HG03575 (cell line): Measurements from ENCODE around the gene DNAAF2.
A peak's percentile ranks its signal among the peaks of the same experiment; 100 is the strongest.
"Not testable (repeated sequence)": the region's sequence is repeated elsewhere in the genome, so short reads cannot be mapped to it uniquely, and the experiment has no call there.

ENCODE experiments used
- ATAC-seq: cut with Tn5 transposase; IDR thresholded peaks from one replicate; pipeline ENCODE4 v1.9.1; 2021; ENCODE audit not compliant: unreplicated experiment, insufficient number of reproducible peaks, low FRiP score; ENCODE audit errors: extremely low read depth

The DNAAF2 gene

DNA sequence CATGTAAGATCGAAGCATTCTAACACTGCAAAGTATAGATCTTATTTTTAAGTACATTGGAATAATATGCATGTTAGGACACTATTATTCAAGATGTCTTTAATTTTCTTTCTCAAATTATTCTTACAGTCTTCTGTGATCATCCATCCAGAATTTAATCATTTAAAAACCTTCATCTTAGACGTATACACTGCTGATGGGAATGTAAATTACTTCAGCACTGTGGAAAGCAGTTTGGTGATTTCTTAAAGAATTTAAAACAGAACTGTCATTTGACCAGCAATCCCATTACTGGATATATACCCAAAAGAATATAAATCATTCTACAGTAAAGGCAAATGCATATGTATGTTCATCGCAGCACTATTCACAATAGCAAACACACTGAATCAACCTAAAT is 45.7 kb downstream of the DNAAF2 start:
- no peak for ATAC-seq

DNA sequence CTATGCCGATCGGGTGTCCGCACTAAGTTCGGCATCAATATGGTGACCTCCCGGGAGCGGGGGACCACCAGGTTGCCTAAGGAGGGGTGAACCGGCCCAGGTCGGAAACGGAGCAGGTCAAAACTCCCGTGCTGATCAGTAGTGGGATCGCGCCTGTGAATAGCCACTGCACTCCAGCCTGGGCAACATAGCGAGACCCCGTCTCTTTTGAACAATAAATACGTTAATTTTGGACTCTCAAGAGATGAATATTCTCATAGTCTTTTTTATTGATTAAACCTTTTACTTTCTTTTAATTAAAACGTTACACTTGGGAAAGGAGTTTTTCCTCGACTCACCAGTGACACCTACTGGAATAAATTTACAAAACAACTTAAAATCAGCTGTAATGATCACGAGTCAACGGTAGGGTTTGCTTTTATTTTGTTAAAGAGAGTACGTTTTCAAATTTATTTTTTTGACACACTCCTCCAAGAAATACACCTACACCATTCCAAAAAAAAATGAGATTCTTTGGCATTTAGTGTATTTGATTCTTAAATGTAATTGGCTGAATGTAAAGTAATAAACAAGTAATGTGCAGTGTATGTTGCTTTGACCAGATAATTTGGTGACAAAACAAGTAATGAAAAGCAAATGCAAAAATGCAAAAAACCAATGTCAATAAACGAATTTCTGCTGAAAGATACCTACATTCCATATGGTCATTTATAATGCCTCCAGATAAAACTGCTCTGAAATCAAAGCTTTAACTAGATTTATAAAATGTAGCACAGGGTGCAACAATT is 48.2 kb downstream of the DNAAF2 start:
- peak; percentile 19 for ATAC-seq

- peak; percentile 88 for ATAC-seq
Observed at GRCh38 chr14:49585803-49586672, 49.0 kb downstream of the DNAAF2 start, which contains the start of gene RPS29. Gene RPS29, minus strand, starts transcription at chr14:49586380. Its CDS starts 34 bp downstream, at chr14:49586346.

GRCh38 chr14:49584981-49585640 is 49.9 kb downstream of the DNAAF2 start:
- not testable (repeated sequence) for ATAC-seq

- no peak for ATAC-seq
Observed at GRCh38 chr14:49584058-49584457, 51.0 kb downstream of the DNAAF2 start.

GRCh38 chr14:49583629-49584028 is 51.4 kb downstream of the DNAAF2 start:
- no peak for ATAC-seq

DNA sequence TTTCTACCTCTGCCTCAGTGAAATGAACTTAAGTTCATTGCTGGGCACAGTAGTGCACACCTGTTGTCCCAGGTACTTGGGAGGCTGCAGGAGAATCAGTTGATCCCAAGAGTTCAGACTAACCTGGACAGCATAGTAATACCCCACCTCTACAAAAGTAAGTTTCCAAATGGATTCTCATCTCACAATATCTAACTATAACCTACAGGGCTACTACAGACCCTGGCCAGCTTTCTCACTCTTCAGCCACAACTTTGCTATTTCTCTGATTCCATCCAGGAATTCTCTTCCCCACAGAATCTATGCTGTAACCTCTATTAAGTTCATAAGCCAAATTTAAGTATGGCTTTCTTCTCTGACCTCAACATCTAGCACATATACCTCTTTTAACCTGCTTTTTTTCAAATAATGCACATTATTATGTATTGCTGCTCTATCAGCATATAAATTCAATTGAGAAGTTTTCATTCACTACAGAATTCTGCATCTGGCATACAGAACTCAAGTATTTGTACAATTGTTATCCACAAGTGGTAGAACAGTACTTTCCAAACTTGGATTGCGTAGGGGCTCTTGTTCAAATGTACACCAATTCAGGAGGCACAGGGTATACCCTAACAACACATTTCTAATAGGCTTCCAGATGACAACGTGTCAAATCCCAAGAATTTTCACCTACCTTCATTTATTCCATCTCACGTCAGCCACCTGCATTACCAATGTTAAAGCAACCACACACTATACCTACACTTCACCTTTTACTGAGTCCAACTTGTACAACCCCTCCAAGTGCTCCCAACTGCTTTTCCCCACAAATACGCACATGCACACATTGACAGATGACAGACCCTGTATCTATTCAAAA is 52.7 kb downstream of the DNAAF2 start:
- no peak for ATAC-seq

GRCh38 chr14:49581209-49582112 is 53.6 kb downstream of the DNAAF2 start:
- ATAC-seq: no peak

GRCh38 chr14:49579841-49580240 is 55.2 kb downstream of the DNAAF2 start:
- no peak for ATAC-seq

GRCh38 chr14:49578141-49578540 is 56.9 kb downstream of the DNAAF2 start:
- no peak for ATAC-seq
